KOPT-K1 (cell line): ENCODE measurements around the gene CALD1.

Experiments
- H3K27ac ChIP-seq: fragments of 200-600 bp; sonication (generic); 2 replicates; pipeline ENCODE4 v1.5.1; 2016; ENCODE audit warnings: antibody characterized with exemption, mild to moderate bottlenecking, low read depth, low read length; ENCODE audit not compliant: poor library complexity, severe bottlenecking
- H3K36me3 ChIP-seq: fragments of 200-600 bp; sonication (generic); 2 replicates; pipeline ENCODE4 v1.5.1; 2017; ENCODE audit warnings: antibody characterized with exemption, mild to moderate bottlenecking, low read length, moderate library complexity; ENCODE audit not compliant: insufficient read depth
- H3K9me3 ChIP-seq: fragments of 200-600 bp; sonication (generic); 2 replicates; pipeline ENCODE4 v1.5.1; 2017; ENCODE audit warnings: antibody characterized with exemption, low read length, mild to moderate bottlenecking; ENCODE audit not compliant: insufficient read depth, poor library complexity, severe bottlenecking

CALD1 gene

GRCh38 chr7:134820295-134820694, 40.9 kb downstream of the CALD1 start:
- Histone ChIP-seq H3K27ac (no peak overlapping the region), H3K36me3 (no peaks in the 10 kb centered on the region), H3K9me3 (no peaks in the 10 kb centered on the region)

DNA sequence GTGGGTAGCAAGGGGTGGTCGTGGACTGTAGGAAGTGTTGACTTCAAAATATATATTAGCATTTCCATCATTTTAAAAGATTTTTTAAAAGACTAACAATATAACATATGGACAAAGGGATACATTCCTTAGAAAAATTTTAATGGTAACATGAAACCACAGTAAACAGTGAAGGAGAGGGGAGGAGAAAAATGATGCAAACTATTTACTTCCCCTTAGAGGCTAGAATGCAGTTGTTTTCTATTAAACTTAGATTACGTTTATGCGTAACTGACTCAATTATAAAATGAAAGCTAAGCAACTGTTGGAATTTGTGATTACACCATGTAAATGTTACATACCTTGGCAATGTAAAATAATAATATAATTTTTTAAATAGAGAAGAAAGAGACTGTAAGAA, 41.3 kb downstream of the CALD1 start:
- Histone ChIP-seq H3K9me3 (no peaks in the 10 kb centered on the region), H3K27ac (no peak overlapping the region), H3K36me3 (no peaks in the 10 kb centered on the region)

DNA sequence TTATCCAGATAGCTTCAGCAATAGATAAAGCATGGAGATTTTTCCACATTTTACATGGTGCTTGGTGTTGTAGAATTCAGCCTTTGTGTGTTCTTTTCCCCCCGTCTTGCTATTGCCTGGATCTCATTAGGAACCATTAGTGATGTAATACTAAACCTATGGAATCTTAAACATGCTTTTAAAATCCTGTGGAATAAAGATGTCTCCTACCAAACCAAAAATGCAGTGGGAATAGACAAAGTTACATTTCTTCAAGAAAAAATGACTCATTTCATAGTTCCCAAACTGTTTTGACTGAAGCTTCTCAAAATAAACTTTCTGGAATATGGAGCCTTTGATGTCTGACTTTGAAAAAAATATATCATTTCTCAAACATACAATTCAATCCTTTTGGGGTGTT, 44.0 kb downstream of the CALD1 start:
- H3K9me3 ChIP-seq, result no peaks in the 10 kb centered on the region
- no peak overlapping the region for H3K27ac ChIP-seq
- no peaks in the 10 kb centered on the region for H3K36me3 ChIP-seq

- H3K9me3 ChIP-seq, result no peaks in the 10 kb centered on the region
- no peak overlapping the region for H3K27ac ChIP-seq
- H3K36me3 ChIP-seq, result no peaks in the 10 kb centered on the region
Measured at GRCh38 chr7:134825666-134826065, 46.2 kb downstream of the CALD1 start.

DNA sequence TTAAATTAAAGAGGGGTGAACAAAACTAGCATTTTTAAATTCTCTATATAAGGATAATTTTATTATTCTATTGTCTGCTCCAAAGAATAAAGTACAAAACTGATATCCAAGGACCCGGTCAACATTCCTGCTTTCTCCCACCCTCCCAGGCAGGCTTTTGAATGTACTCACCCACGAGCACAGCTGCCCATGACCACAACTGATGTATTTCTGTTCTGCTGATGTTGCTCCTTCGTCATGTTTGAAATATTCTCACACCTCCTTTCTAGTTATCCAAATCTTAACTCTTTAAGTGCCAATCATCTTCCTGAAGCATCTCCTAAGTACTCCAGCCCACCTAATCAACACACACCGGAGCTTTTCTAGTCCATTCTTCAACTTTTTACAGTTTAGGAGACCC, 46.7 kb downstream of the CALD1 start:
- Histone ChIP-seq H3K27ac (no peak overlapping the region), H3K9me3 (no peaks in the 10 kb centered on the region), H3K36me3 (no peaks in the 10 kb centered on the region)

DNA sequence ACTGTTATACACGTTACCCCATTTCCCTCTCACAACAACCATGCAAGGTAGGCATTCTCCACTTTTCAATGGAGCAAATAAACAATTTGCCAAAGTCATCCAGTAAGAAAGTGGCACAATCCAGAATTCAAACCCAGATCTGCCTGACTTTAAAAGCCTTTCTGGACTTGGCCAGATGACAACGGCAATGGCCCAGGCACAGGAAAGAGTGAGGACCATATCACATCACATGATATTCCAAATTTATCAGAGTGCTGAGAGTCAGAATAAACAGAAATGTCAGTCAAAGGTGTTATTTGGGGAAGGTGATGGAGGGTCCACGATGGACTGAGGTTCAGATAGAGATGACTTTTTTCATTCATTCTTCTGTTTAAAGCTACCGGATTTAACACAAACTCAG, 48.0 kb downstream of the CALD1 start:
- Histone ChIP-seq H3K27ac (no peak overlapping the region), H3K36me3 (no peaks in the 10 kb centered on the region), H3K9me3 (no peaks in the 10 kb centered on the region)

DNA sequence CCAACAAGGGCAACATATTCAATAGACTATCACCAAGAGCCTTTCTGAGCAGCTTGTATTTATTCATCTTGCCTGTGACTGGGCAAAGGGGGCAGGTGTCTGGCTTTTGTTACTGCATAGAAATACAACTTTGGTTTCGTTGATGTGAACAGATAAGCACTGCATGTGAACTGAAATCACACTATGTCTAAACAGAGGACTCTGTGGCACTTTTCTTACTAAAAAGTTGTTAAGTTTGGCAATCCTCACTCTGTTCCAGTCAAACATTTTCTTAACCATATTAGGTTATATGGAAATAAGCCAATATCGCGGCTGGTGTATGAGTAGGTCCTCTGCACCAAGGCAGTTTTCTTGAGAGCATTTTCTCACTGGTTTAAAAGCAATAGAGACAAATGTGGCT, 48.5 kb downstream of the CALD1 start:
- Histone ChIP-seq H3K27ac (no peak overlapping the region), H3K36me3 (no peaks in the 10 kb centered on the region), H3K9me3 (no peaks in the 10 kb centered on the region)

DNA sequence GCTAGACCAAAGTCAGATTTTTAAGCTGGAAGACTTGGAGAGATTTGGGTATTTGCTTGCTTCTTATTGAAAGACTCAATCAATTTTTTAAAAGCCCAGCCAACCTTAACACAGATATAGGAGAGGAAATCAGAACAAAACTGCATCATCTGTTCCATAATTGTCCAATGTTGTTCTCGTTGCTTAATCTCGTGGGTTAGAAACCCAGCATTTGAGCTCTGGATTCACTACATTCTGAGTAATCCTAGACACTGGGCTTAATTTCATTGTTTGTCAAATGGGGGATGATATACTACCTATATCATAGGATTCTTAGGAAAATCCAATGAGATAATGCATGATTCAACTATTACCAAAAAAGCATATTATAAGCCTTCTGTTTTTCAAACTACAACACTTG, 48.9 kb downstream of the CALD1 start:
- no peaks in the 10 kb centered on the region for H3K9me3 ChIP-seq
- H3K27ac ChIP-seq, result no peak overlapping the region

GRCh38 chr7:134829380-134829986, 50.0 kb downstream of the CALD1 start:
- Histone ChIP-seq H3K9me3 (no peaks in the 10 kb centered on the region), H3K36me3 (no peaks in the 10 kb centered on the region), H3K27ac (no peak overlapping the region)

More for the DNA sequence above, 48.9 kb downstream of the CALD1 start:
- no peaks in the 10 kb centered on the region for H3K36me3 ChIP-seq

- Histone ChIP-seq H3K9me3 (no peaks in the 10 kb centered on the region), H3K27ac (no peak overlapping the region), H3K36me3 (no peaks in the 10 kb centered on the region)
Measured at GRCh38 chr7:134831862-134832261, 52.4 kb downstream of the CALD1 start.

- H3K27ac ChIP-seq, result no peak overlapping the region
- H3K36me3 ChIP-seq, result no peaks in the 10 kb centered on the region
- H3K9me3 ChIP-seq, result no peaks in the 10 kb centered on the region
Measured at GRCh38 chr7:134832367-134832766, 52.9 kb downstream of the CALD1 start.

DNA sequence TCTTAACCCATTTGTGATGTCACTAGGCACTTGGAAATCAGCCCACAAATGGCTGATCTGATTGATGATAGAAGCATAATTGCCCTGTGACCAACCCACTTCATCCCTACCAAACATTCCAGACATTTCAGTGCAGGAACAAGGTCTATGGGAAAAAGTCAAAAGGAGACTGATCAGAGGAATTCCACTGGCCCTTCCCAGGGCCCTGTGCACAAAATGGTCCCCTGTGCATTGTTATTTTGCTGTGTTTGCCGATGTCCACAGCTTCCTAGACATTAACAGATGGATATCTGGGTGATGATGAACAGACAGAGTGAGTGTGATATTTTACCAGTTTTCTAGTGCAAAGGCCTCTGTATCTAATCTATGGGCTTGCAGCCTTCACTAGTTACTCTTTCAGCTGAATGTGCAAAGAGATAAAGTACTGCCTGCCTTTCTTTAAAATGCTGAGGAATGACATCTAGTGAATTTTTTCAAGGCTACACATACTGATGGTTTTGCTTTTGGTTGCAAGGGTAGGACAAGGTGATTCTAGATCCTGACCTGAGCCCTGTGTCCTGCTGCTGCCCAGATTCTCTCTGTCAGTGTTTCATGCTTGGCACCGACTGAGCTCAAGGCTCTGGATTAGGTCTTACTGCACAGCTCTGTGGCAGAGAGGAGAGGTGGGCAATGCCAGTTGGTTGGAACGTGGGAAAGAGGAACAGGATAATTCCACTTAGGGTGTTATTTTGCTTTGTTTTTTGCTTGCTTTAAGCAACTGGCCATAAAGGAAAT, 55.4 kb downstream of the CALD1 start:
- no peak overlapping the region for H3K27ac ChIP-seq
- no peaks in the 10 kb centered on the region for H3K36me3 ChIP-seq

GRCh38 chr7:134835463-134835823, 56.0 kb downstream of the CALD1 start:
- Histone ChIP-seq H3K27ac (no peak overlapping the region), H3K36me3 (no peaks in the 10 kb centered on the region), H3K9me3 (no peaks in the 10 kb centered on the region)

More for the DNA sequence above, 55.4 kb downstream of the CALD1 start:
- no peaks in the 10 kb centered on the region for H3K9me3 ChIP-seq

DNA sequence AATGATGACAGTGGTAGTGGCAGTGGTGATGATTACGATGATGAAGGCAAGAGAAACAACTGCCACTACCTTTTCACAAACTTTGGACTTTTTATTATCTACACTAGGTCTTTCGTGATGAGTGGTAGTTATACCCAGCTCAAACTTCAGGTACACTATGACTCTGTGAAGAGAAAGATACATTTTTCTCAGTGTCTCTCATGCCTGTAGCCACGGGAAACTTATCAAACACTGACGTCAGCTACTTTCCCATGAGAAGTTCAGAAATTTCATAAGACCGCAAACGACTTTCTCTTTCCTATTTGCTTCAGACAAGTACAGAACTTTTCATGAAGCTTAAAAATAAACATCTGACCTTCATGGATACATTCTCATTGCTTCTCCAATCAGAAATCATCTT, 57.0 kb downstream of the CALD1 start:
- Histone ChIP-seq H3K9me3 (no peaks in the 10 kb centered on the region), H3K27ac (no peak overlapping the region), H3K36me3 (no peaks in the 10 kb centered on the region)

DNA sequence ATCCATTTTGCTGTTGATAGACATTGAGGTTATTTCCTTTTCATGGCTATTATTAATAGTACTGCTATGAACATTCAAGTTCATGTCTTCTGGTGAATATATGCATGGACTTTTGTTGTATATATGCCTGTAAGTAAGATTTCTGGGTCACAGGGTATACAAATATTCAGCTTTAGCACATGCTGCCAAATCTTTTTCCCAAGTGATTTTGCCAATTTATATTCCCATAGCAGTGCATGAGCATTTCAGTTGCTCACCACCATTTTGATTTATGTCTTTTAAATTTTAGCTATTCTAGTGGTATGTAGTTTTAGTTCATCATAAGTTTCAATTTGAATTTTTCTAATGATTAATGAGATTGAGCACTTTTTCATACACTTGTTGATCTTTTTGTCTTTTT, 59.9 kb downstream of the CALD1 start:
- no peaks in the 10 kb centered on the region for H3K36me3 ChIP-seq
- no peak overlapping the region for H3K27ac ChIP-seq
- H3K9me3 ChIP-seq, result no peaks in the 10 kb centered on the region

DNA sequence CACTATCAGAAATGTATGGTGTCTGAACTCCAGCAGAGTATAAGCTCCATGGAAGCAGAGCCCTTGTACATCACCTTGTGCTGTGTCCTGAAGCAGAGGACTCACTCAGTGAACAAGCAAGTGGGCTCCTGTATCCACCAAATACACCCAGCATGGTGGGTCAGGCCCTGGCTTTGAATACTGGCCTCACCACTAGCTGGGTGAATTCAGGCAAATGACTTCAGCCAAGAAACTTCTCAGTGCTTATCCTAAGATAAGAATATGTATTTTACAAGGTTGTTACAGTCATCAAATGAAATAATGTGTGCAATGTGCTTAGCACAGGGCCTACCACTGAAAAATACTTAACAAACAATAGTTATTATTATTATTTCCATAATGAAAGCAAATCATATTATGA, 62.6 kb downstream of the CALD1 start:
- H3K27ac ChIP-seq, result no peak overlapping the region
- no peaks in the 10 kb centered on the region for H3K36me3 ChIP-seq
- no peaks in the 10 kb centered on the region for H3K9me3 ChIP-seq
